HG03575 (cell line): ENCODE data around the gene RDH5.

ENCODE experiments used
- ATAC-seq: cut with Tn5 transposase; IDR thresholded peaks from one replicate; pipeline ENCODE4 v1.9.1; 2021; ENCODE audit not compliant: unreplicated experiment, insufficient number of reproducible peaks, low FRiP score; ENCODE audit errors: extremely low read depth

RDH5 gene

DNA sequence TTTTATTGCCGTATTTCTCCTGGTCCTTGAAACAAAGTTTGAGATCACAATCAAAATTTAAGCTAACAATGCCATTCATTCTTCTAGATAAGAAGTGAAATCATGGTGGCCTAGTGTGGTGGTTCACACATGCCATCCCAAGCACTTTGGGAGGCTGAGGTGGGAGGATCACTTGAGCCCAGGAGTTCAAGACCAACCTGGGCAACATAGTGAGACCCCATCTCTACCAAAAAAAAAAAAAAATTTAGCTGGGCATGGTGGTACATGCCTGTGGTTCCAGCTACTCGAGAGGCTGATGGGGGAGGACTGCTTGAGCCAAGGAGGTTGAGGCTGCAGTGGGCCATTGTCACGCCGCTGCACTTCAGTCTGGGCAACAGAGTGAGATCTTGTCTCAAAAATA, 47.0 kb downstream of the RDH5 start:
- no peak for ATAC-seq

DNA sequence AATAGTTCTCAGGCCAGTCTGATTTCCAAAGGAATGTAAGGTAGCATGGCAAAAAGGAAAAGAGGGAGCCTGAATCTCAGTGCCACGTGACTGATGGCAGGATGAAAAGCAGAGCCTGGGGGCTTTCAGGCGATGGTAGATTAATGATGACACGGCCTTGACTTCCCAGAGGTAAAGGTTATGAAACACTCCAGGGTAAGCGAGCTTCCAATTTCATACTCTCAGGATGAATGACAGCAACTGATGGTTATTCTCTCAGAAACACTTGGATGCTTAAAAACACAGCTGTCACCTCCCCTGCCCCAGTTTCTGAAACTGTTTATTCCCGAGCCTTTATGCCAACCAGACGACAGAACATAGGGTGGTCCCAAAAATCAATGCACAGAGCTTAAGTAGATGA, 51.5 kb downstream of the RDH5 start:
- no peak for ATAC-seq
